Midbrain (tissue), 1 donor: ENCODE results near the gene ILDR1.
"Not testable (repeated sequence)": the region's sequence is repeated elsewhere in the genome, so short reads cannot be mapped to it uniquely, and the experiment has no call there.

Experiments
- DNase-seq: peaks from one replicate; lab custom pipeline; 2025; lab: John Stamatoyannopoulos, UW

ILDR1 gene

GRCh38 chr3:121943431-121943830, 78.6 kb downstream of the ILDR1 start:
- DNase-seq: no peak

- DNase-seq: no peak
Measured at GRCh38 chr3:121942116-121942786, 79.8 kb downstream of the ILDR1 start.

- DNase-seq: no peak
Measured at GRCh38 chr3:121941592-121941991, 80.5 kb downstream of the ILDR1 start.

GRCh38 chr3:121938141-121938855, 83.7 kb downstream of the ILDR1 start:
- not testable (repeated sequence) for DNase-seq
